CD14-positive monocyte (primary cell): Measurements from ENCODE around the gene CLEC19A. TPM values are rescaled to one million over a fixed set of nuclear protein-coding genes. Genes with fewer than 3 reads are reported as not detected.

Experiments used
- DNase-seq, 3 donors: peaks; one replicate each; pipeline ENCODE4 v3.0.0-alpha.2; 2011 to 2022
- H2AFZ ChIP-seq: 2 replicates; pipeline ENCODE4 v1.6.0; 2012; ENCODE audit warnings: mild to moderate bottlenecking, low read depth, low read length, inconsistent platforms; ENCODE audit not compliant: insufficient read depth, poor library complexity, severe bottlenecking
- H3K27ac ChIP-seq, 2 donors: 1 replicate in 1 of 2; 2 replicates in 1 of 2; pipeline ENCODE4 v1.5.1; 2012 to 2013; ENCODE audit warnings: low read length in 2 of 2, control low read depth in 1 of 2, inconsistent platforms in 1 of 2, low read depth in 1 of 2, mild to moderate bottlenecking in 1 of 2
- H3K27me3 ChIP-seq, 2 donors: one replicate each; pipeline versions ENCODE4 v1.6.0 to v1.6.1; 2011 to 2013; ENCODE audit warnings: low read length in 2 of 2; ENCODE audit not compliant: control insufficient read depth in 2 of 2, insufficient read depth in 2 of 2
- H3K36me3 ChIP-seq, 2 donors: replicated peaks in 1 of 2; 1 replicate in 1 of 2; 2 replicates in 1 of 2; pipeline versions ENCODE4 v1.5.1 to v1.6.1; 2012 to 2013; ENCODE audit warnings: low read length in 2 of 2, control low read depth in 1 of 2, inconsistent platforms in 1 of 2, mild to moderate bottlenecking in 1 of 2; ENCODE audit not compliant: insufficient read depth in 2 of 2, control insufficient read depth in 1 of 2
- H3K4me1 ChIP-seq, 2 donors: 1 replicate in 1 of 2; 2 replicates in 1 of 2; pipeline versions ENCODE4 v1.5.1 to v1.6.1; 2012 to 2013; ENCODE audit warnings: low read length in 2 of 2, control low read depth in 1 of 2, inconsistent platforms in 1 of 2, mild to moderate bottlenecking in 1 of 2, moderate library complexity in 1 of 2; ENCODE audit not compliant: insufficient read depth in 2 of 2, control insufficient read depth in 1 of 2
- H3K4me2 ChIP-seq: replicated peaks from 2 replicates; pipeline ENCODE3; 2012; ENCODE audit warnings: low read length, moderate library complexity, mild to moderate bottlenecking; ENCODE audit not compliant: poor library complexity, severe bottlenecking; ENCODE audit errors: extremely low read depth
- H3K4me3 ChIP-seq, 3 experiments: fragments of 200-600 bp in 1 of 3; sonication (generic) in 1 of 3; replicated peaks in 1 of 3; 1 replicate in 2 of 3; 2 replicates in 1 of 3; pipeline ENCODE4 v1.5.1; 2011 to 2013; ENCODE audit warnings: low read length in 3 of 3, mild to moderate bottlenecking in 3 of 3, control low read depth in 2 of 3, low read depth in 2 of 3, inconsistent platforms in 1 of 3, moderate library complexity in 1 of 3
- H3K79me2 ChIP-seq: 2 replicates; pipeline ENCODE4 v1.6.0; 2012; ENCODE audit warnings: mild to moderate bottlenecking, control low read depth, inconsistent platforms, low read length, moderate library complexity; ENCODE audit not compliant: insufficient read depth
- H3K9ac ChIP-seq: 2 replicates; pipeline ENCODE4 v1.6.0; 2017; ENCODE audit warnings: low read length, mild to moderate bottlenecking; ENCODE audit not compliant: insufficient read depth, poor library complexity, severe bottlenecking
- H3K9me3 ChIP-seq, 2 donors: replicated peaks in 1 of 2; 1 replicate in 1 of 2; 2 replicates in 1 of 2; pipeline versions ENCODE4 v1.5.1 to v1.6.1; 2012 to 2013; ENCODE audit warnings: low read length in 2 of 2, control low read depth in 1 of 2; ENCODE audit not compliant: control insufficient read depth in 1 of 2, insufficient read depth in 1 of 2
- H4K20me1 ChIP-seq: 2 replicates; pipeline ENCODE4 v1.6.0; 2012; ENCODE audit warnings: mild to moderate bottlenecking, low read length, control low read depth, moderate library complexity; ENCODE audit not compliant: insufficient read depth
- H3K27ac Mint-ChIP-seq, 7 donors: one replicate each; pipeline ENCODE4 v1.8.0; 2020; ENCODE audit warnings: mild to moderate bottlenecking in 7 of 7, mixed read lengths in 7 of 7, moderate library complexity in 6 of 7, inconsistent platforms in 2 of 7
- H3K27me3 Mint-ChIP-seq, 3 donors: one replicate each; pipeline ENCODE4 v1.8.0; 2021 to 2022; ENCODE audit warnings: low read depth in 3 of 3, mild to moderate bottlenecking in 3 of 3, mixed read lengths in 3 of 3, moderate library complexity in 3 of 3, inconsistent platforms in 1 of 3
- H3K36me3 Mint-ChIP-seq, 2 donors: one replicate each; pipeline ENCODE4 v1.8.0; 2020; ENCODE audit warnings: mixed read lengths in 2 of 2, inconsistent platforms in 1 of 2, mild to moderate bottlenecking in 1 of 2
- H3K4me1 Mint-ChIP-seq: one replicate; pipeline ENCODE4 v1.8.0; 2020; ENCODE audit warnings: mild to moderate bottlenecking, mixed read lengths
- H3K4me3 Mint-ChIP-seq, 2 donors: one replicate each; pipeline ENCODE4 v1.8.0; 2020; ENCODE audit warnings: mild to moderate bottlenecking in 2 of 2, mixed read lengths in 2 of 2, moderate library complexity in 1 of 2
- H3K9me3 Mint-ChIP-seq, 7 donors: one replicate each; pipeline ENCODE4 v1.8.0; 2020 to 2022; ENCODE audit warnings: mixed read lengths in 7 of 7, mild to moderate bottlenecking in 6 of 7, moderate library complexity in 6 of 7, inconsistent platforms in 2 of 7
- CTCF ChIP-seq: fragments of 200-600 bp; IDR thresholded peaks from one replicate; pipeline ENCODE4 v1.8.0; 2022; ENCODE audit warnings: antibody characterized with exemption, mild to moderate bottlenecking
- WGBS: methylation state at CpG from one replicate; pipeline ENCODE4 v1.1.5; 2013; ENCODE audit warnings: missing lambda C conversion rate; ENCODE audit not compliant: insufficient coverage; 5-methylcytosine and 5-hydroxymethylcytosine counted together
- intact Hi-C, 2 donors: fragments of 100-400 bp; cut with micrococcal nuclease; formaldehyde crosslinking; loops; one replicate each; pipeline versions ENCODE4 v1.15.0 to v1.15.1; 2023
- polyA plus RNA-seq, 3 donors: library from polyadenylated mRNA; depleted of rRNA in 1 of 3; unstranded in 2 of 3; stranded (reverse) in 1 of 3; fragments of 300-500 nt in 2 of 3; fragments of >200 nt in 1 of 3; fragmentation: Illumina TruSeq in 2 of 3; gene quantifications; 1 replicate in 2 of 3; 2 replicates in 1 of 3; pipeline ENCODE4 v1.2.3, GENCODE V29; 2012 to 2021

CLEC19A gene
- polyA plus RNA-seq, 3 donors, result not detected

GRCh38 chr16:19239511-19240155 is 45.9 kb upstream of the CLEC19A start:
- Histone ChIP-seq H3K36me3 (no peaks in the 10 kb centered on the region), H3K4me3 (no peak overlapping the region), H3K4me1 (no peaks in the 10 kb centered on the region), H4K20me1 (no peaks in the 10 kb centered on the region), H3K79me2 (no peaks in the 10 kb centered on the region), H3K9me3 (peaks cover 43 to 58% of the 10 kb centered on the region in 2 donors), H3K4me2 (no peak overlapping the region), H3K9ac (no peak overlapping the region), H2AFZ (no peak overlapping the region), H3K27ac (no peak overlapping the region), H3K27me3 (no peaks in the 10 kb centered on the region)
- Mint-ChIP-seq H3K4me3 (no peak overlapping the region), H3K4me1 (no peaks in the 10 kb centered on the region), H3K27me3 (peaks cover 0 to 8% (median 3%) of the 10 kb centered on the region in 3 donors), H3K9me3 (peaks cover 17 to 54% (median 36%) of the 10 kb centered on the region in 7 donors), H3K27ac (no peak overlapping the region), H3K36me3 (no peaks in the 10 kb centered on the region)
- DNase-seq, result no peak
- no peak for TF ChIP-seq CTCF
- WGBS, result 92% methylated on average over 13 of the region's 13 CpGs
- intact Hi-C loops, result no loop called here

- Histone ChIP-seq H3K27ac (no peak overlapping the region), H3K79me2 (no peaks in the 10 kb centered on the region), H3K36me3 (no peaks in the 10 kb centered on the region), H3K27me3 (no peaks in the 10 kb centered on the region), H3K9me3 (peaks cover 35 to 51% of the 10 kb centered on the region in 2 donors), H3K4me1 (no peaks in the 10 kb centered on the region), H4K20me1 (no peaks in the 10 kb centered on the region), H3K4me2 (no peak overlapping the region), H2AFZ (no peak overlapping the region), H3K4me3 (no peak overlapping the region), H3K9ac (no peak overlapping the region)
- no peak for TF ChIP-seq CTCF
- WGBS, result 88% methylated on average over 6 of the region's 7 CpGs
- Mint-ChIP-seq H3K9me3 (peaks cover 12 to 47% (median 31%) of the 10 kb centered on the region in 7 donors), H3K27ac (no peak overlapping the region), H3K4me1 (no peaks in the 10 kb centered on the region), H3K36me3 (no peaks in the 10 kb centered on the region), H3K4me3 (no peak overlapping the region), H3K27me3 (peaks cover 0 to 9% (median 3%) of the 10 kb centered on the region in 3 donors)
- intact Hi-C loops, result no loop called here
- no peak for DNase-seq
Measured at GRCh38 chr16:19240494-19240893, 45.0 kb upstream of the CLEC19A start.
